Stimulated activated CD4-positive, alpha-beta T cell treated with anti-CD3 and anti-CD28 coated beads, Interleukin-15, amount 100 ng/mL, for 24 hours (primary cell): ENCODE measurements around the gene HAVCR2.

Experiments
- DNase-seq: peaks from one replicate; pipeline ENCODE4 v3.0.0-alpha.2; 2020

HAVCR2 gene

DNA sequence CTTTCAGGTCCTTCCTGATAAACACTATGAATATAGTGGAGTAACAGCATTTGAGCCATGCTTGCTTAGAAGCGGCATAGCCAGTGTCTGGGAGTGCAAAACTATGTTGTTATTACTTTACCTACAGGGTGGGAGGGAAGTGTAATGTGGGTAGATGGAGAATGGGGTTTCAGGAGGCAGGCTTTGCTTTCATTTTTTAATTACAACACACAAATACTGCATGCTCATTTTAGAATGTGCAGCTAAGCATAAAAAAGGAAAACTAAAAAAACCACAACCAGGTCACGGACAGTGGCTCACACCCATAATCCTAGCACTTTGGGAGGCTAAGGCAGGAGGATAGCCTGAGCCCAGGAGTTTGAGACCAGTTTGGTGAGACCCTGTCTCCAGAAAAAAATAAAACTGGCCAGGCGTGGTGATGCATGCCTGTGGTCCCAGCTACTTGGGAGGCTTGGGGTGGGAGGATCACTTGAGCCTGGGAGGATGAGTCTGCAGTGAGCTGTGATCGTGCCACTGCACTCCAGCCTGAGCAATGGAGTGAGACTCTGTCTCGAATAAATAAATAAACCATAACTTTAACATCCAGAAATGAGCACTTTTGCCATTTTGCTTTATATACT is 70.2 kb downstream of the HAVCR2 start:
- DNase-seq = no peak
